Measurements from ENCODE around the gene ARL8A. TPM values are rescaled to one million over a fixed set of nuclear protein-coding genes. Genes with fewer than 3 reads are reported as not detected.
"Not testable (repeated sequence)": the region's sequence is repeated elsewhere in the genome, so short reads cannot be mapped to it uniquely, and the experiment has no call there.

Gene ARL8A
- total RNA-seq, 1 donor from 2014 or later: 89.5 TPM

- no peak for DNase-seq (ENCODE audit: low spot score)
These were observed 14.4 kb upstream of the ARL8A start for GRCh38 chr1:202158810-202159533.

DNA sequence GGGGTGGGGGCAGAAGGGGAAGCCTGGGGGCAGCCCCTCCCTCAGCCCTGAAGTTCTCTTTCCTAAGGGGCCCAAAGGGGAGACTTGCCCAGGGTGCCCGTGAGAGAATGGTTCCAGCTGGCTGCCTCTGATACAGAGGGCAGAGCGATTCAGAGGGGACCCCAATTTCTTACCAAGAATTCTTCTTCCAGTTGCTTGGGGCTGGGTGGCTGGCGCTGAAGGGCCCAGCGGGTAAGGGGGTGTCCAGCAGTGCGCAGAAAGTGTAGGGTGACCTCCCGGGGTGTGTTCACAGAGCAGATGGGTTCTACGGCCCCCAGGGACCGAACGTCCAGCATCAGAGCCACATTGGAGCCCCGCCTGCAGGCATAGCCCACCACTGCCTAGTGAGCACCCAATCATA lies 13.4 kb upstream of the ARL8A start:
- DNase-seq (ENCODE audit: low spot score): no peak

DNA sequence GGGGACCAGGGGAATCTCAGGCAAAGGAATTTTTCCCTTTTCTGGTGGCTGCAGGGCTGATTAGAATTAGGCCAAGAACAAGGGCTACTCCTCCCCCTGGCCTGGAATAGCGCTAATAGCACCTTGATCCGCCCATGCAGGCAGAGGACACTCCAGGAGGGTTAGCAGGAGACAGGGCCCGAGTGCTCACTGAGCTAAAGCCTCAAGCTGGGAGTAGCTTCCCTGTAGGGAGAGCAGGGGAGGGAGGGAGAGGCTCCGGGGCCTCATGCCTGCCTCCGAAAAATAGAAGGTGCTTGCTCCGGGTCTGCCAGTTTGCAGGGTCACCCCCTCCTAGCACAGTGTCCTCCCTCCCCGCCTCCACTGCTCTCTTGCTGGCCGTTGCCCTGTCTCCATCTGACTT lies 12.1 kb upstream of the ARL8A start:
- DNase-seq (ENCODE audit: low spot score): no peak

- peak; percentile 75 for DNase-seq (ENCODE audit: low spot score)
These were observed 11.0 kb upstream of the ARL8A start for GRCh38 chr1:202155478-202156021.

GRCh38 chr1:202154766-202155477 lies 10.4 kb upstream of the ARL8A start:
- peak; percentile 61 for DNase-seq (ENCODE audit: low spot score)

GRCh38 chr1:202154148-202154765 lies 9.7 kb upstream of the ARL8A start:
- DNase-seq (ENCODE audit: low spot score): no peak

DNA sequence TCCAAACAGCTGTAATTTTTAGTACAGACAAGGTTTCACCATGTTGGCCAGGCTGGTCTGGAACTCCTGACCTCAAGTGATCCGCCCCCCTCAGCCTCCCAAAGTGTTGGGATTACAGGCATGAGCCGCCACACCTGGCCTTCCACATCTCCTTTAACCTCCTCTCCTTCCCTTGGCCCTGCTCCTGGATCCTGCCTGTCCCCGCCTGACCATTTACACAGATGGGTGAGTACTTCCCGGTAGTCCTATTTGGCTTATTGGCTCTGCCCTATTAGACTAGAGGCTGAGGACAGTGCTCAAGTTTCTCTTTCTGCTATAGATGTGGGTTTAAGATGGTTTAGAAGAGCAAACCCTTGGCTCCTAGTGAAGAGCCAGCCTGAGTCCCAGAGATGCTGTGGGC lies 8.7 kb upstream of the ARL8A start:
- no peak for DNase-seq (ENCODE audit: low spot score)

GRCh38 chr1:202152399-202152798 lies 7.9 kb upstream of the ARL8A start:
- DNase-seq (ENCODE audit: low spot score): no peak

DNA sequence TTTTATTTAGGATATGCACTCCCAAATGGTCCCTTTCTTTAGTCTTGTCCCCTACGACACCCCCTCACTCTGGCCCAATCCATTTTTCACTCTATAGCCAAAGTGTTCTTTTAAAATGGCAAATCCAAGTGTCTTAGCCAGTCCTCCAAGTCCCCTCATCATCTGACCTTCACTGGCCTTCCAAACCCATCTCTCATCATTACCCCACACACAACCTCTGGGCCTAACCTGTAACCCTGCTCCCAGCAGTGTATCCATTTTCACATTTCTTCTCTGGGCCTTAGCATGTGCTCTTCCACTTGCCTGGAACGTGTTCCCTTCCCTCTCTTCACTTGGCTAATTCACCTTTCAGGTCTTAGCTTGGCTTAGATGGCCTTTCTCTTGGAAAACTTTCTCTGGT lies 6.5 kb upstream of the ARL8A start:
- no peak for DNase-seq (ENCODE audit: low spot score)

GRCh38 chr1:202150602-202151001 lies 6.1 kb upstream of the ARL8A start:
- no peak for DNase-seq (ENCODE audit: low spot score)

- DNase-seq (ENCODE audit: low spot score): no peak
These were observed 5.7 kb upstream of the ARL8A start for GRCh38 chr1:202150187-202150586.

DNA sequence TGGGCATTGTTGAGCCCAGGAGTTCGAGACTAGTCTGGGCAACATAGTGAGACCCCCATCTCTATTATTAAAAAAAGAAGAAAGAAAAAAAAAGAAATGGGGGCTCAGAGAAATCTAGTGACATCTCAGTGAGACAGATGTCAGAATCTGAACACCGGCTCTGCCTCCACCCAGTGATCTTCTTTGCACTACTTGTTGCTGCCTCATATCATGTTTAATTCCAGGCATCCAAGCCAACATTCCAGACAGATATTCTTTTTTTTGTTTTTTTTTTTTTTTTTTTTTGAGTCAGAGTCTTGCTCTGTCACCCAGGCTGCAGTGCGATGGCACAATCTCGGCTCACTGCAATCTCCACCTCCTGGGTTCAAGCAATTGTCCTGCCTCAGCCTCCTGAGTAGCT lies 5.0 kb upstream of the ARL8A start:
- no peak for DNase-seq (ENCODE audit: low spot score)

DNA sequence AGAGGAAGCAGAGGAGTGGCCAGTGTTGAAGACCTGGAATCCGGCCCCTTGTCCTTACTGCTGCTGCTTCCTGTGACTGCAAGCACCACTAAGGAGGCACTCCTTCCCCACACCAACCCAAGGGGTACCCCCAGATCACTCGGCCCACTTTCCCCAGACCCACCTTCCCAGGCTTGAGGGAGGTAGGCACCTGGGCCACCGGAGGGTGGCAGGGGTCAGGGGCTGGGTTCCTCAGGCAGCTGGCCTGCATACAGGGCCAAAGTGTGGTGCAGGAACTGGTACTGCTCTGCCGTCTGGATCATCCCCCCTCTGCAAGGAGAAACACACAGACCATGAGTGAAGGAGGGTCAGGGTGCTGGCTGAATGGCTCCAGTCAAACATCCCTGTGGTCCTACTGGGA lies 3.9 kb upstream of the ARL8A start:
- DNase-seq (ENCODE audit: low spot score): no peak

DNA sequence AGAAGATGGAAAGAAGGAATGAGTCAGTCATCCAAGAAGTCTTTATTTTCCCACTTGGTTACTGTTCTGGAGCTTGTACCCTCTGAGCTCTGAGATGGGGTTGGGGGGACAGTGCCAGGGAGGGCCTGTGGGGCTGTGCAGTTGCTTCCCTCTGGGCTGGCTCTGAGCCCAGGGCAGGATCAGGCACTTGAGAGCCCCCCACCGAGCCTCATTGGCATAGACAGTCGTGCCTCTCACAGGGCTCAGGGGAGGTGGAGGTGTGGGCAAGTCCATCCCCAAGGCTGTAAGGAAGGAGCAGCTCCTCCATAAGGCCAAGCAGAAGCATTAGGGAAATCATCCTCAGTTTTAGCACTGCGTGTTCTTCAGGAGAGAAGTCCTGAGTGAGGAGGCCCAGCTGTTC lies 2.5 kb upstream of the ARL8A start:
- DNase-seq (ENCODE audit: low spot score): no peak

DNA sequence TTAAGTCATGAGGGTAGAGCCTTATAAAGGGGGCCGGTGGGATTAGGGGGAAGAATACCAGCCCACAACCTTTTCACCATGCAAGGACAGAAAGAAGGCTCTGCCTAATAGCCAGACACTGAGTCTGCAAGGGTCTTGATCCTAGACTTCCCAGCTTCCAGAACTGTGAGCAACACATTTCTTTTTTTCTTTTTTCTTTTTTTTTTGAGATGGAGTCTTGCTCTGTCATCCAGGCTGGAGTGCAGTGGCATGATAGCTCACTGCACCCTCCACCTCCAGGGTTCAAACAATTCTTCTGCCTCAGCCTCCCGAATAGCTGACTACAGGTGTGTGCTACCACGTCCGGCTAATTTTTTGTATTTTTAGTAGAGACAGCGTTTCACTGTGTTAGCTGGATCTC lies 1.7 kb upstream of the ARL8A start:
- DNase-seq (ENCODE audit: low spot score): no peak

DNA sequence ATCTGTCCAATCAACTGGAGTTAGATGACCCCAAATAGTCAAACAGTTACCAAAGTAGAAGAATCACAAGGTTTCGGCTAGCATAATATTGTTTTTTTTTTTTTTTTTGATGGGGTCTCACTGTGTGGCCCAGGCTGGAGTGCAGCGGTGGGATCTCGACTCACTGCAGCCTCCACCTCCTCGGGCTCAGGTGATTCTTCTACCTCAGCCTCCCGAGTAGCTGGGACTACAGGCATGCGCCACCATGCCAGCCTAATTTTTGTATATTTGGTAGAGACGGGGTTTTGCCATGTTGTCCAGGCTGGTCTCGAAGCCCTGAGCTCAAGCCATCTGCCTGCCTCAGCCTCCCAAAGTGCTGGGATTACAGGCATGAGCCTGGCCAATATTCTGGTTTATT lies 1.2 kb upstream of the ARL8A start:
- not testable (repeated sequence) for DNase-seq (ENCODE audit: low spot score)

DNA sequence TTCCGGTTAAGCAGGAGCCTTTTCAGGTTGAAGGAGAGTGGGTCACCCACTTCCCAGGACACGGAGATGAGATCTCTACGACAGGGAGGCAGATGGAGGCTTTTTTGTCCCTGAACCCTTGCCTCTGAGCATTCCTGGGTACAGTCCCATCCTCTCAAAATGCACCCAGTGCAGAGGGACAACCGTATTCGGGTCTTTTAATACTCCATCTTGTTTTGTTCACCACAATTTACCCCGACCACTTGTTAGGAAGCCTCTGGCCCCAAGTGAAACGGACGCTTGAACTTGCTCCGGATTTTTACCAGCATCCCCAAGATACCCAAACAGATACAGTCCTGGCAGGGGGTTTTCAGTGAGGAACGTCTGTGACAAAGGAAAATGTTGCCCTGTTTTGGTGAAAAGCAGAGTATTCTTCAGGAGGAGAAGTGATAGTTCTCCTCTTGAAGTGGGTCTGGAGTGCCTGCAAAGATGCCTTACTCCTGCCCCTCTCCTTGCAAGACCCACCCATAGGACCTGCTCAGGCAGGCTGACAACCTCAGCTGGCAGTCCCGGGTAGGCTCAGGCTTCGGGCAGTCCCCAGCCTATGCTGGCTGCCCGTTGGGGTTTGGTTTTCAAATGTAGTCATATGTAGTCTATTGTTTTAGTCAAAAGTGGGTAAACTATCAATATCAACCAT lies 669 bp upstream of the ARL8A start:
- DNase-seq (ENCODE audit: low spot score): no peak

GRCh38 chr1:202143768-202144401 lies 652 bp downstream of the ARL8A start:
- DNase-seq (ENCODE audit: low spot score): no peak

DNA sequence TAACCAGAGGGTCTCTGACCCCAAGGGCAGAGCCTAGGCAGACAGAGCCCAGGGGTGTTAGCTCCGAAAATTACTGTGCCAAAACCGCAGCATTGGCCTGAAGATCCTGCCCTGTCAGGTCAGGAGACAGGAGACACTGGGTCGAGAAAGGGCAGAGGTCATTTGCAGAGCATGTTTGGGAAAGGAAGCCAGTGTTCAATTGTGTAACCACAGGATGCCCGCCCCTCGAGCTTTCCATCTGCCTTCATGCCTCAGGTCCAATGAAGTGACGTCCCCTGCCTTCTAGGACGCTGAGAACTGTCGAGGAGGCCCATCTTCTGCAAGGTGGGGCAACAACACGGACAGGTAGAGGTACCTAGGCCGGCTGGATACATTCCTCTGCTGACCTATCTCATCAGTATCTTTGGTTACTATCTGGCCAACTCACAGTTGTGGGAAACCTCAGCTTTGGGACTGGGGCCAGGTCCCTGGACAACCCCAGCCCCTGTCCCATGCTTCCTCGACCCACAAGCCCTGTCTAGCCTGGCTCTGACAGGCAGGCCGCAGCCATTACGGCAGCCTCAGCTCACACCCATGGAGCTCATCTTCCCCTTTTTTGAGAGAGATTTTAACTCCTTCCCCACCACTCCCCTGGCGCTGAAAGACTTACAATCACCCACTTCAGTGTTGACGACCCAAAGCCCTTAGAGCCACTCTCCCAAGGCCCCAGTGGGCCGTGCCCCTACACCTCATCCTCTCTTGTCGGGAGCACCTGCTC lies 1.3 kb downstream of the ARL8A start:
- no peak for DNase-seq (ENCODE audit: low spot score)

- not testable (repeated sequence) for DNase-seq (ENCODE audit: low spot score)
These were observed 3.1 kb downstream of the ARL8A start for GRCh38 chr1:202141468-202141867.

DNA sequence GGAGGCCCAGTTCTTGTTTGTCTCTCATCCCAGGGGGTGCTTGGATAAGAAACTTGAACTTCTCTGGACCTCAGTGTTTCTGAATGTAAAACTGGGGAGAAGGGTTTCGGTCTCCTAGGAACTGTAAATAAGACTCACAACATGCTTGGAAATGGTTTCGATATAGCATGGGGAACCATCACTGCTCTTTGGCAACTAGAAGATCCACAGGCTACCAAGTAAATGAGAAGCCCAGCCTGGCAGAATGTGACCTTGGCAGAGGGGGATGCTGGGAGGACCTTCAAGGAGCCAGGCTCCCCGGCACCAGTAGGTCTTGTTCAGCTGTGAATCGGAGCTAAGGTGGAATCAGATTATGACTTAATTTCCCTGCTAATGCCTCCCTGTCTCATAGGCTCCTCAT lies 3.7 kb downstream of the ARL8A start:
- no peak for DNase-seq (ENCODE audit: low spot score)
